Trophoblast cell (in vitro differentiated cells and primary cell): ENCODE results near the gene DLGAP4.

Source experiments
- DNase-seq, 2 donors: peaks; one replicate each; pipeline ENCODE4 v3.0.0-alpha.2; 2016
- H2AFZ ChIP-seq: 2 replicates; pipeline ENCODE4 v1.6.1; 2013; ENCODE audit warnings: low read length, moderate library complexity, mild to moderate bottlenecking; ENCODE audit not compliant: insufficient read depth, poor library complexity
- H2AK5ac ChIP-seq: 2 replicates; pipeline ENCODE4 v1.6.1; 2013; ENCODE audit warnings: mild to moderate bottlenecking, low read length
- H2BK120ac ChIP-seq: 2 replicates; pipeline ENCODE4 v1.6.1; 2013; ENCODE audit warnings: low read length, mild to moderate bottlenecking, moderate library complexity; ENCODE audit not compliant: insufficient read depth, poor library complexity
- H2BK12ac ChIP-seq: 2 replicates; pipeline ENCODE4 v1.6.1; 2013; ENCODE audit warnings: mild to moderate bottlenecking, low read length, moderate library complexity
- H2BK5ac ChIP-seq: 2 replicates; pipeline ENCODE4 v1.6.1; 2013; ENCODE audit warnings: low read length, low read depth, moderate library complexity, mild to moderate bottlenecking; ENCODE audit not compliant: poor library complexity
- H3K14ac ChIP-seq: 2 replicates; pipeline ENCODE4 v1.6.1; 2013; ENCODE audit warnings: mild to moderate bottlenecking, low read length
- H3K18ac ChIP-seq: 2 replicates; pipeline ENCODE4 v1.6.1; 2013; ENCODE audit warnings: mild to moderate bottlenecking, low read length
- H3K23ac ChIP-seq: 2 replicates; pipeline ENCODE4 v1.6.1; 2013; ENCODE audit warnings: low read length
- H3K27ac ChIP-seq: 2 replicates; pipeline ENCODE4 v1.5.1; 2013; ENCODE audit warnings: low read depth, mild to moderate bottlenecking, inconsistent platforms, low read length, moderate library complexity
- H3K27me3 ChIP-seq: 2 replicates; pipeline ENCODE4 v1.6.1; 2013; ENCODE audit warnings: inconsistent platforms, mild to moderate bottlenecking, low read length, moderate library complexity; ENCODE audit not compliant: insufficient read depth
- H3K36me3 ChIP-seq, 2 experiments: 1 replicate in 1 of 2; 2 replicates in 1 of 2; pipeline ENCODE4 v1.6.1; 2013; ENCODE audit warnings: low read length in 2 of 2, mild to moderate bottlenecking in 2 of 2, moderate library complexity in 1 of 2; ENCODE audit not compliant: insufficient read depth in 2 of 2, control insufficient read depth in 1 of 2
- H3K4ac ChIP-seq: 2 replicates; pipeline ENCODE4 v1.6.1; 2013; ENCODE audit warnings: low read depth, mild to moderate bottlenecking, low read length, moderate library complexity
- H3K4me1 ChIP-seq, 2 experiments: 1 replicate in 1 of 2; 2 replicates in 1 of 2; pipeline ENCODE4 v1.6.1; 2013; ENCODE audit warnings: low read length in 2 of 2, mild to moderate bottlenecking in 2 of 2, moderate library complexity in 1 of 2; ENCODE audit not compliant: insufficient read depth in 2 of 2, control insufficient read depth in 1 of 2
- H3K4me2 ChIP-seq: 2 replicates; pipeline ENCODE4 v1.6.1; 2013; ENCODE audit warnings: inconsistent platforms, mild to moderate bottlenecking, low read length, moderate library complexity
- H3K4me3 ChIP-seq: 2 replicates; pipeline ENCODE4 v1.5.1; 2013; ENCODE audit warnings: mild to moderate bottlenecking, low read depth, low read length, inconsistent platforms
- H3K79me1 ChIP-seq: one replicate; pipeline ENCODE4 v1.6.1; 2013; ENCODE audit warnings: low read length
- H3K79me2 ChIP-seq: 2 replicates; pipeline ENCODE4 v1.6.1; 2013; ENCODE audit warnings: low read length, mild to moderate bottlenecking; ENCODE audit not compliant: control insufficient read depth, insufficient read depth, poor library complexity
- H3K9ac ChIP-seq: 2 replicates; pipeline ENCODE4 v1.6.1; 2013; ENCODE audit warnings: mild to moderate bottlenecking, low read length
- H3K9me3 ChIP-seq: 2 replicates; pipeline ENCODE4 v1.6.1; 2013; ENCODE audit warnings: low read depth, mild to moderate bottlenecking, control low read depth, inconsistent platforms, low read length; ENCODE audit not compliant: insufficient read depth
- H4K12ac ChIP-seq: 2 replicates; pipeline ENCODE4 v1.6.1; 2013; ENCODE audit warnings: low read depth, mild to moderate bottlenecking, low read length, moderate library complexity
- H4K8ac ChIP-seq: 2 replicates; pipeline ENCODE4 v1.6.1; 2013; ENCODE audit warnings: low read depth, mild to moderate bottlenecking, low read length, moderate library complexity
- H4K91ac ChIP-seq: one replicate; pipeline ENCODE4 v1.6.1; 2013; ENCODE audit warnings: low read depth, mild to moderate bottlenecking, low read length, moderate library complexity
- WGBS: extraction: QIAGEN DNeasy Blood & Tissue Kit; methylation state at CpG from one replicate; pipeline ENCODE4 v1.1.7; 2013; ENCODE audit warnings: missing lambda C conversion rate; ENCODE audit not compliant: insufficient read length, insufficient coverage; ENCODE audit errors: extremely low coverage; 5-methylcytosine and 5-hydroxymethylcytosine counted together

Gene DLGAP4

DNA sequence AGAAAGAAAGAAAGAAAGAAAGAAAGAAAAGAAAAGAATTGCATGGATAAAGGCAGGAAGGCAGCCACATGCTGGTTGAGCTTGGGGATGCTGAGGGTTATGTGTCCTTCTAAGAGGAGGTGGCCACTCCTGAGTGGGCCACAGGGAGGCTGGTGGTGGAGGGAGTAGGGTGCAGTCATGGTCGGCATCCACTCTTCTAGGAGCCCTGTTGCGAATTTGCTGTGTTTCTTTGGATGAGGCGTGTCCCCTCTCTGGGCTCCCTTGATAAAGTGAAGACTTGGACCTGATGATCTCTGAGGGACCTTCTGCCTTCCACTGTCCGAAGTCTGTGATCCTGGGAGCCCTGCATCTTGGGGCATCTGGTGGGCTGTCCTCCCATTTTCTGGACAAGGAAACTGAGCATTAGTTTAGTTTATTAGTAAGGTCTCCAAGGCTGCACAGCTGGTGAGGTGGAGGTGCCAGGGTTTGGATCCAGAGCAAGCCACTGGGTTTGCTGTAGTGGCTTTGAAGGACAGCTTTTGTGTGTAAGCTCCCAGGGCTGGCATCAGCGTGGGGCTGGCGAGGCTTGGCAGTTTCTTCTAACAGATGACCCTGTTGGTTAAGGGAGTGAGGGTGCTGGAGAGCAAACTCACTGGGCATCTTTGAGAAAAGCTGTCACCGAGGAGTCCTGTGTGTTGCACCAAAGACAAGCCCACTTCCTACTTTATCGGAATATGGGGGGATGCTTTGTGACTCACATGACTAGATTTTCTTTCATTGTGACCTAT is 4.3 kb downstream of the DLGAP4 start:
- Histone ChIP-seq H3K9ac (no peak overlapping the region), H3K79me2 (no peaks in the 10 kb centered on the region), H4K12ac (no peak overlapping the region), H3K9me3 (peaks cover 8% of the 10 kb centered on the region), H3K4me1 (peaks cover 2% of the 10 kb centered on the region in 2 experiments), H3K27ac (no peak overlapping the region), H3K79me1 (no peaks in the 10 kb centered on the region), H2BK12ac (no peak overlapping the region), H2BK5ac (no peak overlapping the region), H3K4ac (no peak overlapping the region), H2AFZ (no peak overlapping the region), H3K4me2 (no peak overlapping the region), H3K36me3 (no peaks in the 10 kb centered on the region), H3K27me3 (peaks cover 31% of the 10 kb centered on the region), H4K91ac (no peak overlapping the region), H3K23ac (no peak overlapping the region), H3K18ac (no peak overlapping the region), H2BK120ac (no peak overlapping the region), H4K8ac (no peak overlapping the region), H2AK5ac (no peak overlapping the region), H3K4me3 (no peak overlapping the region), H3K14ac (no peak overlapping the region)
- no CpG with 5 or more reads among the region's 8 CpGs for WGBS
- no peak for DNase-seq

DNA sequence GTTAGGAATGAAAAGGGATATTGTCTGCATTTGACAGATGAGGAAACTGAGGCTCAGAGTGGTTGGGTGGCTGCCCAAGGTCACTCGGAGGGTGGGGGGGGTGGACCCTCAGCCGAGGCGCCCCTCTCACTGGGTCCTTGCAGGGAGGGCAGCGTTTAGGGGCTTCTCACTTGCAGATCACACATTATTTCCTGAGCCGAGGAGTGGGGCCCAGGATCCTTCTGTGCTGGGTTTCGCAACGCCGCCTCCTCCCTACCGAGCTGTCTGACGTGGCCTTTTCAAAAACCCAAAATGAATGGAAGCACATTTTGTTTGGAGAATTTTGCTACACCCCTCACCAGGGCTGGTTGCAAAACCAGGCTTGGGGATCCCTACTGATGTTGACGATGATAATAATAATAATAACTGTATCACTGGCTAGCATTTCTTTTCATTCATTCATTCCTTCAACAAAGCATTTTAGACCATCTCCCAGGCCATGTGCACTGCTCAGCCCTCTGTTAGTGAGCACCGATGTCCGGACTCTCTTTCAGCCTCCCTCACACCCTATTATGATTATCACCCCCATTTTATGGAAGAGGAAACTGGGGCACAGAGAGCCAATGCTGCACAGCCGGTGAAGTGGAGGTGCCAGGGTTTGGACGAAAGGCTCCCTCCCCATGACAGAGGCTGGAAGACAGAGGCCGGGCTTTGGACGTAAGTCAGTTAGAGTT is 5.2 kb downstream of the DLGAP4 start:
- Histone ChIP-seq H2AK5ac (no peak overlapping the region), H3K14ac (no peak overlapping the region), H3K27ac (no peak overlapping the region), H3K23ac (no peak overlapping the region), H4K12ac (no peak overlapping the region), H3K4ac (no peak overlapping the region), H3K79me2 (no peaks in the 10 kb centered on the region), H2BK120ac (no peak overlapping the region), H4K91ac (no peak overlapping the region), H3K18ac (no peak overlapping the region), H3K9me3 (peaks cover 8% of the 10 kb centered on the region), H3K36me3 (no peaks in the 10 kb centered on the region), H2AFZ (no peak overlapping the region), H3K9ac (no peak overlapping the region), H3K27me3 (peaks cover 23% of the 10 kb centered on the region), H3K4me1 (peaks cover 0 to 2% of the 10 kb centered on the region in 2 experiments), H2BK12ac (no peak overlapping the region), H4K8ac (no peak overlapping the region), H2BK5ac (no peak overlapping the region), H3K4me2 (no peak overlapping the region), H3K4me3 (no peak overlapping the region), H3K79me1 (no peaks in the 10 kb centered on the region)
- DNase-seq = no peak
- no CpG with 5 or more reads among the region's 17 CpGs for WGBS

DNA sequence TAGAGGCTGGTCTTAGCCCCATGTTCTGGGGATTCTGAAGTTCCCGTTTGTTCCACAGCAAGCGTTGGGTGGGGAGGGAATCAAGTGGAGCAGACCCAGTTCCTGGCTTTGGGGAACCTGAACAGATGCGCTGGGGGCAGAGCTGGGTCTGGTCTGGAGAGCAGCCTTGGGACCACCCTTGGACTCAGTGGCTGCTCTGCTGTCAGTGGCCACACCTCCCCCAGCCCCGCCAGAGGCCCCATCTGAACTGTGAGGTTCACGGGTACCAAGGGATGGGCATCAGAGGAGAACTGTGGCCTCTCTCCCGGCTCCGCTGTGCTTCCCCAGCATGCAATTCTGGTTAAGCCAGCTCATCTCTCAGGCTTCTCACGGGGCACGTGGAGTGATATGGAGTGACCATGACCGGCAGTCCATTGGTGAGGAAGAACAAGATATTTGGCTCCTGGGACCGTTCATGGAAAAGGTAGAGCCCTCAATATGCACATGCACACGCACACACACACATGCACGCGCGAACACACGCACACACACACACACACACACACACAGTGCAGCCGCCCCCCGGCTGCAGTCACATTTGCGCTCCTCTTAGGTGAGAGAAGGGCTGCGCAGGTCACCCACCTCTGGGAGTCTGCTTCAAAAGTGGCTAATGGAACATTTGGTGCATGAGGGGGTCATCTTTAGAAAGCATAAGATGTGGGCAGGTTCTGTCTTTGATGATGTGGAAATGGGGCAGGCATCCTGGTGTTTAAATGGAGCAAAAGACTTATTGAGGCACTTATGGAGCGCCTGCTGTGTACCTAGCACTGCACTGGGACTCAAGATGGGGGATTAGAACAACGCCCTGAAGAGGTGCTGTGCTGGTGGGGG is 6.0 kb downstream of the DLGAP4 start:
- H2AFZ ChIP-seq = no peak overlapping the region
- H2AK5ac ChIP-seq = no peak overlapping the region
- no peak overlapping the region for H3K14ac ChIP-seq
- no peak for DNase-seq
- H3K18ac ChIP-seq = no peak overlapping the region
- H3K4me3 ChIP-seq = no peak overlapping the region
- no peak overlapping the region for H3K4me2 ChIP-seq
- H3K79me1 ChIP-seq = no peaks in the 10 kb centered on the region
- no peaks in the 10 kb centered on the region for H3K36me3 ChIP-seq
- peaks cover 8% of the 10 kb centered on the region for H3K9me3 ChIP-seq
- no peak overlapping the region for H3K23ac ChIP-seq
- peaks cover 15% of the 10 kb centered on the region for H3K27me3 ChIP-seq
- H3K4me1 ChIP-seq = no peaks in the 10 kb centered on the region
- H4K91ac ChIP-seq = no peak overlapping the region
- no CpG with 5 or more reads among the region's 22 CpGs for WGBS
- H3K4ac ChIP-seq = no peak overlapping the region
- no peak overlapping the region for H3K27ac ChIP-seq
- H2BK120ac ChIP-seq = no peak overlapping the region
- H4K12ac ChIP-seq = no peak overlapping the region
- H2BK12ac ChIP-seq = no peak overlapping the region
- H3K79me2 ChIP-seq = no peaks in the 10 kb centered on the region
- H3K9ac ChIP-seq = no peak overlapping the region
- H2BK5ac ChIP-seq = no peak overlapping the region
- H4K8ac ChIP-seq = no peak overlapping the region

DNA sequence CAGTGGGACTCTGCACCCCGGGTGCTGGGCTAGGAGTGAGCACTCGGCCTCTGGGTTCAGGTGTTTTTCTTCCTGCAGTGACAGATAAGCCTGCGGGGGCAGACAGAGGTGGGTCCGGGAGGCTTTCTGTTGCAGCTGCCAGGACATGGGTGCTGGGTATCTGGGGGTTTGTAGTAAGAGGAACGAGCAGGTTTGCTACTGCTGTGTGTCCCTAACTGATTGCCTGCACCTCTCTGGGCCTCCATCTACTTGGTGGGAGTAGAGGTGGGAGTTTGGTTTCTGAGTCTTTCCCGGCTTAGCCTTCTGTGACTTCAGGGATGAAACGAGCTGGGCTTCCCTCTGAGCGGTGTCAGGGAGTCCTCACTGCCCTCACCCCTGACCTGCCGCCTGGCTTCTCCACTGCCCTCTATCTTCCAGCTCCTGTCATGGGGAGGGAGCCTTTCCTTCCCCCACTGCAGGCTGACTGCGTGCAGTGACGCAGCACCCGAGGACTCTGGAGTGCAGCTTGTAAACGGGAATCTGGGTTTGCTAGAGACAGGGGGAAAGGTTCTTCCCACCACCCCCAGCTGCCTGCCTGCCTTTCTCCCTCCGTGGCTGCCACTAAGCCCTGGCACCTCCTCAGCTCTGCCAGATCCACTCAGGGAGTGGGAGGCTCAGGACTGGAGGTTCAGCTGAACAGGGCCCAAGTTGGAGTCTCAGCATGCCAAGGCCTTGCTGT is 6.7 kb downstream of the DLGAP4 start:
- H2BK120ac ChIP-seq = no peak overlapping the region
- peaks cover 6% of the 10 kb centered on the region for H3K9me3 ChIP-seq
- no peak overlapping the region for H2BK5ac ChIP-seq
- no CpG with 5 or more reads among the region's 14 CpGs for WGBS
- H3K14ac ChIP-seq = no peak overlapping the region
- no peak overlapping the region for H2BK12ac ChIP-seq
- no peak overlapping the region for H3K23ac ChIP-seq
- H3K18ac ChIP-seq = no peak overlapping the region
- H4K12ac ChIP-seq = no peak overlapping the region
- no peak overlapping the region for H3K4me3 ChIP-seq
- H3K36me3 ChIP-seq = no peaks in the 10 kb centered on the region
- no peak overlapping the region for H2AK5ac ChIP-seq
- no peaks in the 10 kb centered on the region for H3K79me1 ChIP-seq
- DNase-seq = no peak
- H3K27ac ChIP-seq = no peak overlapping the region
- peaks cover 7% of the 10 kb centered on the region for H3K27me3 ChIP-seq
- no peak overlapping the region for H4K91ac ChIP-seq
- H3K4ac ChIP-seq = no peak overlapping the region
- no peak overlapping the region for H3K4me2 ChIP-seq
- H3K9ac ChIP-seq = no peak overlapping the region
- H4K8ac ChIP-seq = no peak overlapping the region
- no peak overlapping the region for H2AFZ ChIP-seq
- no peaks in the 10 kb centered on the region for H3K4me1 ChIP-seq
- H3K79me2 ChIP-seq = no peaks in the 10 kb centered on the region
